Activated naive CD4-positive, alpha-beta T cell treated with anti-CD3 and anti-CD28 coated beads, Interleukin-2, amount 10 ng/mL, durations not matched to agents 5 hours and 36 hours (primary cell): ENCODE data around the gene GPRASP2. TPM values are rescaled to one million over a fixed set of nuclear protein-coding genes. Genes with fewer than 3 reads are reported as not detected.

ENCODE experiments used
- total RNA-seq, 2 experiments: library from RNA; stranded (reverse); gene quantifications; one replicate each; pipeline ENCODE4 v1.2.3, GENCODE V29; 2021

GPRASP2 gene
- under 1 TPM; 0.29 to 0.43 TPM for total RNA-seq

GRCh38 chrX:102712216-102712966, at the start of gene GPRASP2:
Gene GPRASP2 (plus strand): TSS chrX:102712448. CDS start chrX:102714870, 2,422 bp downstream.

GRCh38 chrX:102720237-102721168, 8.3 kb downstream of the GPRASP2 start, which contains the start of gene GPRASP3:
Gene GPRASP3 (plus strand): TSS chrX:102720743. CDS start chrX:102748996, 28,253 bp downstream.

Other genes with a start within 250 kb of the GPRASP2 start
- not detected for gene TCP11X2, start 240.6 kb upstream of the GPRASP2 start, total RNA-seq
- 1 to 10 TPM in 1 of 2 experiments, under 1 TPM in 1; 0.84 to 1.1 TPM for gene TMSB15A, start 195.7 kb upstream of the GPRASP2 start, total RNA-seq
- 1 to 10 TPM; 5.7 to 5.9 TPM for gene ARMCX5, start 112.9 kb upstream of the GPRASP2 start, total RNA-seq
- 1 to 10 TPM; 2.4 to 2.6 TPM for gene GPRASP1, start 61.0 kb upstream of the GPRASP2 start, total RNA-seq
- 1 to 10 TPM; 1.7 to 2.0 TPM for gene GPRASP3, start 8.3 kb downstream of the GPRASP2 start, total RNA-seq
- under 1 TPM; 0.36 to 0.53 TPM for gene RAB40AL, start 224.8 kb downstream of the GPRASP2 start, total RNA-seq